Lower leg skin (tissue), 3 donors: ENCODE data around the gene GNPNAT1.

Experiments used
- POLR2A ChIP-seq, 2 donors: fragments of 450-650 bp; IDR thresholded peaks; one replicate each; pipeline ENCODE4 v1.6.1; 2016 to 2017; ENCODE audit warnings: antibody characterized with exemption in 2 of 2, mild to moderate bottlenecking in 1 of 2, moderate library complexity in 1 of 2
- TF ChIP-seq, protein P1 (sequence below), 3 donors: fragments of 450-650 bp; IDR thresholded peaks; one replicate each; pipeline ENCODE4 v1.5.1; 2016; ENCODE audit warnings: antibody characterized with exemption in 3 of 3, mild to moderate bottlenecking in 3 of 3, moderate library complexity in 2 of 3

- no peak for TF ChIP-seq POLR2A (IDR thresholded peaks at IDR 0.05)
- TF ChIP-seq, protein P1, sequence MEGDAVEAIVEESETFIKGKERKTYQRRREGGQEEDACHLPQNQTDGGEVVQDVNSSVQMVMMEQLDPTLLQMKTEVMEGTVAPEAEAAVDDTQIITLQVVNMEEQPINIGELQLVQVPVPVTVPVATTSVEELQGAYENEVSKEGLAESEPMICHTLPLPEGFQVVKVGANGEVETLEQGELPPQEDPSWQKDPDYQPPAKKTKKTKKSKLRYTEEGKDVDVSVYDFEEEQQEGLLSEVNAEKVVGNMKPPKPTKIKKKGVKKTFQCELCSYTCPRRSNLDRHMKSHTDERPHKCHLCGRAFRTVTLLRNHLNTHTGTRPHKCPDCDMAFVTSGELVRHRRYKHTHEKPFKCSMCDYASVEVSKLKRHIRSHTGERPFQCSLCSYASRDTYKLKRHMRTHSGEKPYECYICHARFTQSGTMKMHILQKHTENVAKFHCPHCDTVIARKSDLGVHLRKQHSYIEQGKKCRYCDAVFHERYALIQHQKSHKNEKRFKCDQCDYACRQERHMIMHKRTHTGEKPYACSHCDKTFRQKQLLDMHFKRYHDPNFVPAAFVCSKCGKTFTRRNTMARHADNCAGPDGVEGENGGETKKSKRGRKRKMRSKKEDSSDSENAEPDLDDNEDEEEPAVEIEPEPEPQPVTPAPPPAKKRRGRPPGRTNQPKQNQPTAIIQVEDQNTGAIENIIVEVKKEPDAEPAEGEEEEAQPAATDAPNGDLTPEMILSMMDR (IDR thresholded peaks at IDR 0.05): no peak
Observed at GRCh38 chr14:52837451-52837850, 46.0 kb upstream of the GNPNAT1 start.
